Kidney (tissue), 14 donors: ENCODE results near the gene C1QTNF6. TPM values are rescaled to one million over a fixed set of nuclear protein-coding genes. Genes with fewer than 3 reads are reported as not detected.
A peak's percentile ranks its signal among the peaks of the same experiment; 100 is the strongest.

Source experiments
- DNase-seq, 5 donors: peaks; one replicate each; pipeline ENCODE4 v3.0.0-alpha.2; 2013 to 2020
- FAIRE-seq: peaks from 2 replicates; lab custom pipeline; 2012; peaks lifted over from hg19 to GRCh38; lab: Jason Lieb, UNC
- H3K27ac ChIP-seq, 2 donors: one replicate each; pipeline ENCODE4 v1.7.0; 2013; ENCODE audit warnings: low read depth in 2 of 2, low read length in 2 of 2, inconsistent platforms in 1 of 2
- H3K27me3 ChIP-seq: one replicate; pipeline ENCODE4 v1.7.1; 2013; ENCODE audit warnings: low read length, inconsistent platforms; ENCODE audit not compliant: control insufficient read depth, insufficient read depth
- H3K36me3 ChIP-seq, 3 donors: one replicate each; pipeline versions ENCODE4 v1.7.0 to v1.7.1; 2013; ENCODE audit warnings: low read length in 3 of 3, control low read depth in 1 of 3, inconsistent platforms in 1 of 3; ENCODE audit not compliant: insufficient read depth in 3 of 3, control insufficient read depth in 2 of 3
- H3K4me1 ChIP-seq, 3 donors: one replicate each; pipeline versions ENCODE4 v1.7.0 to v1.7.1; 2013; ENCODE audit warnings: low read length in 3 of 3, inconsistent platforms in 1 of 3, low read depth in 1 of 3; ENCODE audit not compliant: control insufficient read depth in 2 of 3, insufficient read depth in 2 of 3
- H3K4me3 ChIP-seq, 3 donors: one replicate each; pipeline versions ENCODE4 v1.7.0 to v1.8.1; 2013; ENCODE audit warnings: low read length in 3 of 3, control low read depth in 1 of 3, inconsistent platforms in 1 of 3
- H3K9ac ChIP-seq, 3 donors: one replicate each; pipeline versions ENCODE4 v1.7.0 to v1.7.1; 2013; ENCODE audit warnings: low read length in 3 of 3, control low read depth in 1 of 3, inconsistent platforms in 1 of 3
- H3K9me3 ChIP-seq, 3 donors: one replicate each; pipeline versions ENCODE4 v1.7.0 to v1.7.1; 2013; ENCODE audit warnings: low read length in 3 of 3, control low read depth in 1 of 3, inconsistent platforms in 1 of 3; ENCODE audit not compliant: control insufficient read depth in 2 of 3, insufficient read depth in 1 of 3
- CTCF ChIP-seq: IDR thresholded peaks from 3 replicates; pipeline ENCODE4 v1.5.1; 2012; ENCODE audit warnings: mild to moderate bottlenecking, moderate library complexity, borderline replicate concordance; ENCODE audit not compliant: insufficient read depth; ENCODE audit errors: extremely low read depth
- intact Hi-C: fragments of 100-400 bp; cut with DNase I; formaldehyde crosslinking; loops from one replicate; pipeline ENCODE4 v1.11.1; 2022
- polyA plus RNA-seq: library from polyadenylated mRNA; stranded (reverse); fragments of 350-450 nt; fragmentation: Illumina TruSeq; extraction: RNeasy Lipid Tissue Mini Kit (QIAGEN cat#74804); gene quantifications from one replicate; pipeline ENCODE4 v1.2.3, GENCODE V29; 2014; ENCODE audit warnings: low read depth, low replicate concordance; ENCODE audit not compliant: insufficient read depth
- total RNA-seq: library from RNA; stranded (reverse); fragmentation: NEBNext Ultra II Directional; extraction: Animal tissue kit (Norgen Biotek cat#: 25700); gene quantifications from one replicate; pipeline ENCODE4 v1.2.1, GENCODE V29; 2021
- donor health status: control.
- donor health status: control.
- donor health status: control.
- donor health status: control.
- donor health status: control.
- donor health status: DM: yes; HTN: yes; CAD: no.
- donor health status: Normal renal cell carcinoma (clear cell type).

Gene C1QTNF6
- total and polyA plus RNA-seq, 2 donors from 2014 or later, result 3.2 to 8.0 TPM

- FAIRE-seq, result no peak
- no peak for DNase-seq
- intact Hi-C loops, result no loop called here
- Histone ChIP-seq H3K27ac (peak overlapping the region in 1 of 2 donors; percentile 43), H3K9ac (peak overlapping the region in 1 of 3 donors; percentile 60), H3K4me3 (no peak overlapping the region), H3K27me3 (no peaks in the 10 kb centered on the region), H3K9me3 (no peaks in the 10 kb centered on the region), H3K36me3 (no peaks in the 10 kb centered on the region), H3K4me1 (peaks cover 0 to 23% (median 9%) of the 10 kb centered on the region in 3 donors)
- no peak for TF ChIP-seq CTCF
These were observed 8.9 kb downstream of the C1QTNF6 start for GRCh38 chr22:37179126-37179470.

GRCh38 chr22:37178350-37179125 is 9.5 kb downstream of the C1QTNF6 start:
- FAIRE-seq (no peak), DNase-seq (peak in 4 of 5 donors; percentile 50 to 72 (median 56))
- no peak for TF ChIP-seq CTCF
- Histone ChIP-seq H3K36me3 (no peaks in the 10 kb centered on the region), H3K27ac (peak overlapping the region in 1 of 2 donors; percentile 43), H3K4me3 (no peak overlapping the region), H3K4me1 (peaks cover 0 to 23% (median 9%) of the 10 kb centered on the region in 3 donors), H3K9ac (peak overlapping the region in 1 of 3 donors; percentile 60), H3K9me3 (no peaks in the 10 kb centered on the region), H3K27me3 (no peaks in the 10 kb centered on the region)
- intact Hi-C loops, result no loop called here

GRCh38 chr22:37177755-37178154 is 10.3 kb downstream of the C1QTNF6 start:
- intact Hi-C loops, result no loop called here
- Histone ChIP-seq H3K9me3 (no peaks in the 10 kb centered on the region), H3K27me3 (no peaks in the 10 kb centered on the region), H3K9ac (peak overlapping the region in 1 of 3 donors; percentile 60), H3K36me3 (no peaks in the 10 kb centered on the region), H3K4me3 (no peak overlapping the region), H3K27ac (no peak overlapping the region), H3K4me1 (peaks cover 0 to 23% (median 9%) of the 10 kb centered on the region in 3 donors)
- no peak for DNase-seq
- no peak for TF ChIP-seq CTCF
- no peak for FAIRE-seq
